GM12878 (cell line): Measurements from ENCODE around the gene ASB2. TPM values are rescaled to one million over a fixed set of nuclear protein-coding genes. Genes with fewer than 3 reads are reported as not detected.
A peak's percentile ranks its signal among the peaks of the same experiment; 100 is the strongest.

Experiments
- ATAC-seq: fragments of 200-7000 bp; cut with Tn5 transposase; 3 replicates; pipeline ENCODE4 v1.9.1; 2020; ENCODE audit warnings: mild to moderate bottlenecking, moderate library complexity
- BruUV-seq: library from RNA; stranded (reverse); fragments of 400-500 nt; replicated peaks from 2 replicates; lab custom pipeline; 2021; lab: Mats Ljungman, UMichigan
- CTCF ChIA-PET: fragments of 300-600 bp; sonication (Branson Sonifier 250); formaldehyde crosslinking; extraction: SDS; loops from one replicate; lab custom pipeline; 2021; ENCODE audit warnings: inconsistent platforms; lab: Yijun Ruan, JAX
- POLR2A ChIA-PET: fragments of 350-600 bp; formaldehyde crosslinking; extraction: SDS; loops from one replicate; lab custom pipeline; 2021; ENCODE audit warnings: inconsistent platforms; lab: Charles Lee
- RAD21 ChIA-PET: fragments of 300-600 bp; sonication (Branson Sonifier 250); formaldehyde crosslinking; loops from one replicate; lab custom pipeline; 2023; ENCODE audit warnings: antibody characterized with exemption; ENCODE audit not compliant: unreplicated experiment; lab: Charles Lee
- SMC1A ChIA-PET: fragments of 300-600 bp; sonication (Branson Sonifier 250); formaldehyde crosslinking; loops from one replicate; lab custom pipeline; 2023; ENCODE audit not compliant: unreplicated experiment, uncharacterized antibody; lab: Charles Lee
- DNase-seq: peaks from one replicate; pipeline ENCODE4 v3.0.0-alpha.2; 2011; ENCODE audit warnings: low read depth, low spot score
- FAIRE-seq: peaks from 3 replicates; lab custom pipeline; 2011; peaks lifted over from hg19 to GRCh38; lab: Jason Lieb, UNC
- H2AFZ ChIP-seq: 2 replicates; pipeline ENCODE4 v1.6.0; 2011; ENCODE audit warnings: low read depth, low read length, control low read depth; ENCODE audit not compliant: control insufficient read depth
- H3K27ac ChIP-seq: 2 replicates; pipeline ENCODE4 v1.5.1; 2011; ENCODE audit warnings: control low read depth; ENCODE audit not compliant: control insufficient read depth, insufficient read depth
- H3K27me3 ChIP-seq, 2 experiments: replicated peaks in 1 of 2; 2 replicates each; pipeline versions ENCODE4 v1.6.0 to v1.6.1; 2011; ENCODE audit warnings: low read length in 1 of 2; ENCODE audit not compliant: control insufficient read depth in 2 of 2, insufficient read depth in 2 of 2
- H3K36me3 ChIP-seq, 2 experiments: 2 replicates each; pipeline ENCODE4 v1.5.1; 2011; ENCODE audit warnings: low read length in 1 of 2; ENCODE audit not compliant: control insufficient read depth in 2 of 2, insufficient read depth in 2 of 2
- H3K4me1 ChIP-seq: 2 replicates; pipeline ENCODE4 v1.6.1; 2011; ENCODE audit warnings: mild to moderate bottlenecking, low read length, moderate library complexity, mixed read lengths; ENCODE audit not compliant: control insufficient read depth, insufficient read depth
- H3K4me2 ChIP-seq: 2 replicates; pipeline ENCODE4 v1.6.0; 2011; ENCODE audit warnings: control low read depth; ENCODE audit not compliant: control insufficient read depth, insufficient read depth
- H3K4me3 ChIP-seq: fragments of 200-600 bp; sonication (generic); 2 replicates; pipeline ENCODE4 v1.5.1; 2016
- H3K79me2 ChIP-seq: 2 replicates; pipeline ENCODE4 v1.6.0; 2011; ENCODE audit warnings: low read length; ENCODE audit not compliant: control insufficient read depth, insufficient read depth
- H3K9ac ChIP-seq: 2 replicates; pipeline ENCODE4 v1.8.0; 2011; ENCODE audit warnings: low read length, control low read depth, mixed read lengths; ENCODE audit not compliant: control insufficient read depth, insufficient read depth
- H3K9me3 ChIP-seq: replicated peaks from 3 replicates; pipeline ENCODE4 v1.5.1; 2011; ENCODE audit warnings: mild to moderate bottlenecking, low read length; ENCODE audit not compliant: control insufficient read depth, insufficient read depth
- H4K20me1 ChIP-seq: 2 replicates; pipeline ENCODE4 v1.6.0; 2011; ENCODE audit not compliant: control insufficient read depth, insufficient read depth
- ATF7 ChIP-seq: fragments of 450-650 bp; IDR thresholded peaks from 2 replicates; pipeline ENCODE4 v1.6.1; 2016; ENCODE audit warnings: low read depth, mild to moderate bottlenecking
- ELK1 ChIP-seq: IDR thresholded peaks from 2 replicates; pipeline ENCODE4 v1.6.1; 2012; ENCODE audit warnings: low read depth, low read length, improper control_type of control experiment
- FOXM1 ChIP-seq: IDR thresholded peaks from 2 replicates; pipeline ENCODE4 v1.6.1; 2012; ENCODE audit warnings: low read depth, mild to moderate bottlenecking, inconsistent platforms, low read length, moderate library complexity
- KLF5 ChIP-seq: fragments of 450-650 bp; IDR thresholded peaks from 2 replicates; pipeline ENCODE4 v1.6.1; 2014; ENCODE audit warnings: mild to moderate bottlenecking; ENCODE audit not compliant: partially characterized antibody
- NR2C2 ChIP-seq: IDR thresholded peaks from 2 replicates; pipeline ENCODE4 v1.6.1; 2011; ENCODE audit warnings: borderline replicate concordance, low read depth; ENCODE audit not compliant: control insufficient read depth, insufficient read length
- RB1 ChIP-seq: fragments of 450-650 bp; formaldehyde crosslinking; IDR thresholded peaks from 2 replicates; pipeline ENCODE4 v1.6.1; 2017; ENCODE audit warnings: mild to moderate bottlenecking, borderline replicate concordance
- TCF7 ChIP-seq: IDR thresholded peaks from 2 replicates; pipeline ENCODE4 v1.6.1; 2014; ENCODE audit warnings: antibody characterized with exemption, borderline replicate concordance
- USF1 ChIP-seq: IDR thresholded peaks from 2 replicates; pipeline ENCODE4 v1.6.1; 2011; ENCODE audit warnings: borderline replicate concordance, low read depth, mild to moderate bottlenecking, moderate library complexity, mixed read lengths, low read length; ENCODE audit not compliant: insufficient read depth; ENCODE audit errors: extremely low read length
- WGBS: methylation state at CpG from one replicate; pipeline ENCODE4 v1.1.6; 2016; ENCODE audit warnings: low lambda C conversion rate; ENCODE audit not compliant: insufficient replicate concordance, insufficient coverage; ENCODE audit errors: missing lambda C conversion rate; 5-methylcytosine and 5-hydroxymethylcytosine counted together
- in situ Hi-C: fragments of 300-500 bp; cut with MboI; formaldehyde crosslinking; loops from 9 replicates; pipeline ENCODE4 v1.14.3; 2018; ENCODE audit warnings: mixed read lengths
- intact Hi-C: fragments of 100-400 bp; cut with micrococcal nuclease; formaldehyde crosslinking; loops from one replicate; pipeline ENCODE4 v1.14.2; 2022; ENCODE audit not compliant: unreplicated experiment
- polyA plus RNA-seq, 11 experiments: library from polyadenylated mRNA; depleted of rRNA in 4 of 11; unstranded in 6 of 11; stranded (reverse) in 5 of 11; fragments of >200 nt; fragmentation: Nextera tagmentation in 4 of 11; fragmentation: Illumina TruSeq in 1 of 11; extraction: Ambion mirVana in 4 of 11; extraction: Trizol in 1 of 11; gene quantifications; 1 replicate in 1 of 11; 2 replicates in 10 of 11; pipeline versions ENCODE4 v1.2.1 to v1.2.3, GENCODE V29; 2011 to 2016; ENCODE audit warnings: inconsistent platforms in 2 of 11, missing spikeins in 2 of 11, low read depth in 1 of 11
- total RNA-seq, 4 experiments: library from RNA; depleted of rRNA in 3 of 4; stranded (reverse); fragments of >200 nt in 3 of 4; fragmentation: Illumina TruSeq in 1 of 4; extraction: Trizol in 1 of 4; gene quantifications; 2 replicates each; pipeline versions ENCODE4 v1.2.1 to v1.2.3, GENCODE V29; 2013 to 2021
- TF ChIP-seq, protein P1 (sequence below): fragments of 150-350 bp; IDR thresholded peaks from 2 replicates; pipeline ENCODE4 v1.6.1; 2016; ENCODE audit warnings: low read depth, low read length

The ASB2 gene
- total and polyA plus RNA-seq, 10 of the 15 experiments (the other 5 are each of a cell fraction or from before 2014, with no cell fraction given), result 3.0 to 54.8 (median 33.5) TPM

GRCh38 chr14:94001016-94001415 lies 24.6 kb upstream of the ASB2 start:
- no peaks in the 10 kb centered on the region for H3K9me3 ChIP-seq
- H3K79me2 ChIP-seq, result no peaks in the 10 kb centered on the region
- intact Hi-C loops (loop anchor here (1.0 to 5.0 kb wide), 4 partner anchors 25 to 62 kb away; partner anchors contain the start of gene ASB2), in situ Hi-C loops (loop anchor here (5.0 to 10.0 kb wide), 2 partner anchors 59 to 346 kb away; no protein-coding TSS in a partner anchor)
- SMC1A ChIA-PET, result interaction anchor here (0.8 to 7.3 kb wide), 15 partner anchors 10 to 179 kb away, joined by 3 to 180 read pairs (median 13); partner anchors contain the start of gene ASB2
- 85% methylated on average over 13 of the region's 13 CpGs for WGBS
- H2AFZ ChIP-seq, result no peak overlapping the region
- no peak for DNase-seq
- 0 out of 2 replicates have a peak overlapping the region, but pooled peaks have one; percentile 69 for H3K4me2 ChIP-seq
- peaks cover 26% of the 10 kb centered on the region for H3K4me1 ChIP-seq
- no TSS peak for BruUV-seq
- no peak overlapping the region for H3K27ac ChIP-seq
- TF ChIP-seq NR2C2, result no peak
- no peaks in the 10 kb centered on the region for H3K27me3 ChIP-seq
- RAD21 ChIA-PET, result interaction anchor here (0.9 to 9.3 kb wide), 13 partner anchors 9 to 60 kb away, joined by 3 to 344 read pairs (median 27); partner anchors contain the start of gene ASB2
- no peak for FAIRE-seq
- H3K36me3 ChIP-seq, result no peaks in the 10 kb centered on the region
- ATAC-seq, result no peak
- H4K20me1 ChIP-seq, result no peaks in the 10 kb centered on the region
- H3K9ac ChIP-seq, result no peak overlapping the region
- CTCF ChIA-PET, result interaction anchor here (0.6 to 16.9 kb wide), 19 partner anchors 8 to 136 kb away, joined by 3 to 541 read pairs (median 7); partner anchors contain the start of gene ASB2
- POLR2A ChIA-PET, result interaction anchor here (0.6 to 3.4 kb wide), 11 partner anchors 9 to 61 kb away, joined by 3 to 33 read pairs (median 5); no protein-coding TSS in a partner anchor
- H3K4me3 ChIP-seq, result no peak overlapping the region

GRCh38 chr14:94000267-94000666 lies 23.9 kb upstream of the ASB2 start:
- Histone ChIP-seq H3K27me3 (no peaks in the 10 kb centered on the region), H4K20me1 (no peaks in the 10 kb centered on the region), H2AFZ (no peak overlapping the region), H3K27ac (no peak overlapping the region), H3K36me3 (no peaks in the 10 kb centered on the region), H3K9ac (no peak overlapping the region), H3K9me3 (no peaks in the 10 kb centered on the region), H3K4me1 (peaks cover 26% of the 10 kb centered on the region), H3K4me2 (no peak overlapping the region), H3K4me3 (no peak overlapping the region), H3K79me2 (no peaks in the 10 kb centered on the region)
- intact Hi-C loops, result loop anchor here (2.0 to 5.0 kb wide), 2 partner anchors 29 to 43 kb away; no protein-coding TSS in a partner anchor
- BruUV-seq, result no TSS peak
- no peak for ATAC-seq
- CTCF ChIA-PET, result interaction anchor here (0.8 to 16.9 kb wide), 20 partner anchors 9 to 345 kb away, joined by 3 to 541 read pairs (median 8); partner anchors contain the start of gene ASB2
- FAIRE-seq, result no peak
- RAD21 ChIA-PET, result interaction anchor here (1.1 to 9.3 kb wide), 15 partner anchors 10 to 136 kb away, joined by 3 to 344 read pairs (median 21); partner anchors contain the start of gene ASB2
- 56% methylated on average over 6 of the region's 6 CpGs for WGBS
- SMC1A ChIA-PET, result interaction anchor here (0.9 to 7.3 kb wide), 18 partner anchors 9 to 345 kb away, joined by 3 to 180 read pairs (median 14); partner anchors contain the start of genes ASB2 and IFI27L2
- in situ Hi-C loops, result loop anchor here (5.0 to 10.0 kb wide), 2 partner anchors 58 to 345 kb away; no protein-coding TSS in a partner anchor
- DNase-seq, result no peak
- POLR2A ChIA-PET, result interaction anchor here (0.9 to 3.4 kb wide), 13 partner anchors 9 to 60 kb away, joined by 3 to 33 read pairs (median 5); partner anchors contain the start of gene ASB2
- TF ChIP-seq USF1, result no peak
- TF ChIP-seq, protein P1, sequence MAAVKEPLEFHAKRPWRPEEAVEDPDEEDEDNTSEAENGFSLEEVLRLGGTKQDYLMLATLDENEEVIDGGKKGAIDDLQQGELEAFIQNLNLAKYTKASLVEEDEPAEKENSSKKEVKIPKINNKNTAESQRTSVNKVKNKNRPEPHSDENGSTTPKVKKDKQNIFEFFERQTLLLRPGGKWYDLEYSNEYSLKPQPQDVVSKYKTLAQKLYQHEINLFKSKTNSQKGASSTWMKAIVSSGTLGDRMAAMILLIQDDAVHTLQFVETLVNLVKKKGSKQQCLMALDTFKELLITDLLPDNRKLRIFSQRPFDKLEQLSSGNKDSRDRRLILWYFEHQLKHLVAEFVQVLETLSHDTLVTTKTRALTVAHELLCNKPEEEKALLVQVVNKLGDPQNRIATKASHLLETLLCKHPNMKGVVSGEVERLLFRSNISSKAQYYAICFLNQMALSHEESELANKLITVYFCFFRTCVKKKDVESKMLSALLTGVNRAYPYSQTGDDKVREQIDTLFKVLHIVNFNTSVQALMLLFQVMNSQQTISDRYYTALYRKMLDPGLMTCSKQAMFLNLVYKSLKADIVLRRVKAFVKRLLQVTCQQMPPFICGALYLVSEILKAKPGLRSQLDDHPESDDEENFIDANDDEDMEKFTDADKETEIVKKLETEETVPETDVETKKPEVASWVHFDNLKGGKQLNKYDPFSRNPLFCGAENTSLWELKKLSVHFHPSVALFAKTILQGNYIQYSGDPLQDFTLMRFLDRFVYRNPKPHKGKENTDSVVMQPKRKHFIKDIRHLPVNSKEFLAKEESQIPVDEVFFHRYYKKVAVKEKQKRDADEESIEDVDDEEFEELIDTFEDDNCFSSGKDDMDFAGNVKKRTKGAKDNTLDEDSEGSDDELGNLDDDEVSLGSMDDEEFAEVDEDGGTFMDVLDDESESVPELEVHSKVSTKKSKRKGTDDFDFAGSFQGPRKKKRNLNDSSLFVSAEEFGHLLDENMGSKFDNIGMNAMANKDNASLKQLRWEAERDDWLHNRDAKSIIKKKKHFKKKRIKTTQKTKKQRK, result no peak
- TF ChIP-seq RB1, result no peak
- TF ChIP-seq ELK1, result no peak
- no peak for TF ChIP-seq ATF7
- TF ChIP-seq TCF7, result no peak
- TF ChIP-seq KLF5, result no peak
- no peak for TF ChIP-seq FOXM1
